ENCODE data around the gene LUC7L3.

LUC7L3 gene

GRCh38 chr17:50774225-50774803 is 54.9 kb downstream of the LUC7L3 start:
- Histone ChIP-seq H3K27me3 (ENCODE audit: insufficient read depth, poor library complexity, severe bottlenecking) (no peaks in the 10 kb centered on the region), H3K4me3 (replicated peaks; ENCODE audit: insufficient read depth, low read length) (no peak overlapping the region), H3K27ac (replicated peaks) (no peak overlapping the region)
- DNase-seq (ENCODE audit: low read depth in 1 of 2, low spot score in 1 of 2), result no peak
- no peak for TF ChIP-seq POLR2AphosphoS5 (IDR thresholded peaks at IDR 0.05; ENCODE audit: low read depth)
- no peak for TF ChIP-seq SPI1 (IDR thresholded peaks at IDR 0.05; ENCODE audit: borderline replicate concordance, low read depth)
- TF ChIP-seq GABPA (IDR thresholded peaks at IDR 0.05; ENCODE audit: low read depth), result no peak
- TF ChIP-seq REST (IDR thresholded peaks at IDR 0.05; ENCODE audit: insufficient replicate concordance, low read depth), result no peak
- TF ChIP-seq CTCF (IDR thresholded peaks at IDR 0.05; ENCODE audit: insufficient read depth, low read length), result no peak

- H3K27me3 ChIP-seq (ENCODE audit: insufficient read depth, poor library complexity, severe bottlenecking), result no peaks in the 10 kb centered on the region
- TF ChIP-seq CTCF (IDR thresholded peaks at IDR 0.05; ENCODE audit: insufficient read depth, low read length) (no peak), GABPA (IDR thresholded peaks at IDR 0.05; ENCODE audit: low read depth) (no peak), POLR2AphosphoS5 (IDR thresholded peaks at IDR 0.05; ENCODE audit: low read depth) (no peak), SPI1 (IDR thresholded peaks at IDR 0.05; ENCODE audit: borderline replicate concordance, low read depth) (no peak), REST (IDR thresholded peaks at IDR 0.05; ENCODE audit: insufficient replicate concordance, low read depth) (no peak)
- H3K4me3 ChIP-seq (replicated peaks; ENCODE audit: insufficient read depth, low read length), result no peak overlapping the region
- H3K27ac ChIP-seq (replicated peaks), result no peak overlapping the region
- DNase-seq (ENCODE audit: low read depth in 1 of 2, low spot score in 1 of 2), result no peak
These were observed 56.5 kb downstream of the LUC7L3 start for GRCh38 chr17:50775926-50776325.

- DNase-seq (ENCODE audit: low read depth in 1 of 2, low spot score in 1 of 2), result no peak
These were observed 59.1 kb downstream of the LUC7L3 start for GRCh38 chr17:50778471-50778870.

More at GRCh38 chr17:50778471-50778870, 59.1 kb downstream of the LUC7L3 start:
- Histone ChIP-seq H3K27me3 (ENCODE audit: insufficient read depth, poor library complexity, severe bottlenecking) (no peaks in the 10 kb centered on the region), H3K4me3 (replicated peaks; ENCODE audit: insufficient read depth, low read length) (no peak overlapping the region), H3K27ac (replicated peaks) (no peak overlapping the region)
- TF ChIP-seq GABPA (IDR thresholded peaks at IDR 0.05; ENCODE audit: low read depth) (no peak), CTCF (IDR thresholded peaks at IDR 0.05; ENCODE audit: insufficient read depth, low read length) (no peak), REST (IDR thresholded peaks at IDR 0.05; ENCODE audit: insufficient replicate concordance, low read depth) (no peak), SPI1 (IDR thresholded peaks at IDR 0.05; ENCODE audit: borderline replicate concordance, low read depth) (no peak), POLR2AphosphoS5 (IDR thresholded peaks at IDR 0.05; ENCODE audit: low read depth) (no peak)
